Neural cell (in vitro differentiated cells): ENCODE data around the gene MB21D2. TPM values are rescaled to one million over a fixed set of nuclear protein-coding genes. Genes with fewer than 3 reads are reported as not detected.

ENCODE experiments used
- H2AFZ ChIP-seq: fragments of 200-600, 300-800 bp; sonication (generic), shearing (Covaris generic); 2 replicates; pipeline ENCODE4 v1.6.0; 2014; ENCODE audit warnings: low read depth, mild to moderate bottlenecking, antibody characterized with exemption, low read length, moderate library complexity
- H3F3A ChIP-seq: fragments of 200-600 bp; shearing (Covaris generic); 2 replicates; pipeline ENCODE4 v1.6.1; 2016; ENCODE audit warnings: mild to moderate bottlenecking, moderate library complexity, mixed read lengths, antibody characterized with exemption, low read length; ENCODE audit not compliant: insufficient read depth, poor library complexity, severe bottlenecking
- H3K27ac ChIP-seq: fragments of 200-600, 300-800 bp; sonication (generic), shearing (Covaris generic); 2 replicates; pipeline ENCODE4 v1.5.1; 2014; ENCODE audit warnings: mild to moderate bottlenecking, low read length, moderate library complexity
- H3K27me3 ChIP-seq: fragments of 300-800, 200-600 bp; sonication (generic), shearing (Covaris generic); 2 replicates; pipeline ENCODE4 v1.6.0; 2014; ENCODE audit warnings: mild to moderate bottlenecking, low read depth, low read length, moderate library complexity; ENCODE audit not compliant: insufficient read depth
- H3K36me3 ChIP-seq: fragments of 300-800, 200-600 bp; sonication (generic), shearing (Covaris generic); 2 replicates; pipeline ENCODE4 v1.5.1; 2014; ENCODE audit warnings: mild to moderate bottlenecking, antibody characterized with exemption, low read length, moderate library complexity; ENCODE audit not compliant: insufficient read depth
- H3K4me2 ChIP-seq: fragments of 300-800, 200-600 bp; sonication (generic), shearing (Covaris generic); 2 replicates; pipeline ENCODE4 v1.6.0; 2014; ENCODE audit warnings: mild to moderate bottlenecking, low read length
- H3K4me3 ChIP-seq: fragments of 300-800, 200-600 bp; sonication (generic), shearing (Covaris generic); 2 replicates; pipeline ENCODE4 v1.5.1; 2014; ENCODE audit warnings: mild to moderate bottlenecking, low read length, moderate library complexity
- H3K79me2 ChIP-seq: fragments of 200-600 bp; shearing (Covaris generic); replicated peaks from 2 replicates; pipeline ENCODE4 v1.6.0; 2014; ENCODE audit warnings: mild to moderate bottlenecking, low read length, moderate library complexity; ENCODE audit not compliant: insufficient read depth
- H3K9ac ChIP-seq: fragments of 300-800, 200-600 bp; sonication (generic), shearing (Covaris generic); 2 replicates; pipeline ENCODE4 v1.6.1; 2016; ENCODE audit warnings: mild to moderate bottlenecking, low read length, mixed read lengths
- H3K9me2 ChIP-seq: fragments of 200-600 bp; shearing (Covaris generic); 2 replicates; pipeline ENCODE4 v1.6.1; 2016; ENCODE audit warnings: mild to moderate bottlenecking, low read length, mixed read lengths; ENCODE audit not compliant: insufficient read depth
- H3K9me3 ChIP-seq: fragments of 200-600, 300-800 bp; sonication (generic), shearing (Covaris generic); 2 replicates; pipeline ENCODE4 v1.6.1; 2016; ENCODE audit warnings: mild to moderate bottlenecking, mixed run types, low read length, moderate library complexity, mixed read lengths
- H4K20me1 ChIP-seq: fragments of 200-600 bp; shearing (Covaris generic); 2 replicates; pipeline ENCODE4 v1.6.1; 2016; ENCODE audit warnings: mild to moderate bottlenecking, mixed run types; ENCODE audit not compliant: insufficient read depth
- CTCF ChIP-seq: fragments of 450-650 bp; IDR thresholded peaks from 2 replicates; pipeline ENCODE4 v1.5.1; 2014; ENCODE audit warnings: antibody characterized with exemption, mild to moderate bottlenecking, moderate library complexity; ENCODE audit not compliant: poor library complexity, severe bottlenecking
- EP300 ChIP-seq: fragments of 450-650 bp; conservative IDR thresholded peaks from 2 replicates; pipeline ENCODE4 v1.6.1; 2014; ENCODE audit warnings: antibody characterized with exemption, mild to moderate bottlenecking, moderate library complexity; ENCODE audit not compliant: poor library complexity, severe bottlenecking
- EZH2 ChIP-seq: fragments of 200-600, 300-800 bp; shearing (Covaris generic), sonication (generic); IDR thresholded peaks from 2 replicates; pipeline ENCODE4 v1.6.1; 2014; ENCODE audit warnings: antibody characterized with exemption, low read length, borderline replicate concordance, mild to moderate bottlenecking; ENCODE audit not compliant: insufficient read depth, poor library complexity, severe bottlenecking
- MXI1 ChIP-seq: fragments of 450-650 bp; conservative IDR thresholded peaks from 2 replicates; pipeline ENCODE4 v1.6.1; 2014; ENCODE audit warnings: antibody characterized with exemption, mild to moderate bottlenecking; ENCODE audit not compliant: poor library complexity, severe bottlenecking
- POLR2AphosphoS5 ChIP-seq: IDR thresholded peaks from 2 replicates; pipeline ENCODE4 v1.6.1; 2012
- RAD21 ChIP-seq: fragments of 450-650 bp; conservative IDR thresholded peaks from 2 replicates; pipeline ENCODE4 v1.6.1; 2014; ENCODE audit warnings: antibody characterized with exemption, mild to moderate bottlenecking, moderate library complexity
- REST ChIP-seq: IDR thresholded peaks from 2 replicates; pipeline ENCODE4 v1.6.1; 2012; ENCODE audit warnings: borderline replicate concordance
- SMC3 ChIP-seq: fragments of 450-650 bp; conservative IDR thresholded peaks from 2 replicates; pipeline ENCODE4 v1.6.1; 2014; ENCODE audit warnings: antibody characterized with exemption, mild to moderate bottlenecking, moderate library complexity; ENCODE audit not compliant: poor library complexity
- TAF1 ChIP-seq: IDR thresholded peaks from 2 replicates; pipeline ENCODE4 v1.6.1; 2012; ENCODE audit warnings: low read depth
- polyA plus RNA-seq: library from polyadenylated mRNA; depleted of rRNA; stranded (reverse); fragments of >200 nt; gene quantifications from 2 replicates; pipeline ENCODE4 v1.2.3, GENCODE V29; 2014

Gene MB21D2
- polyA plus RNA-seq, 1 donor from 2014 or later: 39.0 TPM

- H3K27ac ChIP-seq: no peak overlapping the region
- no peak overlapping the region for H2AFZ ChIP-seq
- H3F3A ChIP-seq: no peaks in the 10 kb centered on the region
- TF ChIP-seq CTCF (no peak), TAF1 (no peak), EP300 (no peak), POLR2AphosphoS5 (no peak), SMC3 (no peak), EZH2 (no peak), RAD21 (no peak), REST (no peak), MXI1 (no peak)
- no peak overlapping the region for H3K9ac ChIP-seq
- H3K9me2 ChIP-seq: no peaks in the 10 kb centered on the region
- H4K20me1 ChIP-seq: no peaks in the 10 kb centered on the region
- no peak overlapping the region for H3K4me2 ChIP-seq
- H3K79me2 ChIP-seq: peaks cover 5% of the 10 kb centered on the region
- H3K36me3 ChIP-seq: no peaks in the 10 kb centered on the region
- H3K4me3 ChIP-seq: no peak overlapping the region
- no peaks in the 10 kb centered on the region for H3K27me3 ChIP-seq
- H3K9me3 ChIP-seq: peaks cover 5% of the 10 kb centered on the region
Measured at GRCh38 chr3:192902549-192902948, 15.1 kb downstream of the MB21D2 start.

GRCh38 chr3:192901435-192901834 lies 16.2 kb downstream of the MB21D2 start:
- no peak overlapping the region for H3K4me3 ChIP-seq
- H3K9me3 ChIP-seq: peaks cover 5% of the 10 kb centered on the region
- H3K27me3 ChIP-seq: no peaks in the 10 kb centered on the region
- H3K27ac ChIP-seq: no peak overlapping the region
- H3F3A ChIP-seq: no peaks in the 10 kb centered on the region
- no peak overlapping the region for H2AFZ ChIP-seq
- H3K79me2 ChIP-seq: peaks cover 11% of the 10 kb centered on the region
- TF ChIP-seq POLR2AphosphoS5 (no peak), SMC3 (no peak)
- no peaks in the 10 kb centered on the region for H4K20me1 ChIP-seq
- H3K9me2 ChIP-seq: no peaks in the 10 kb centered on the region
- no peak overlapping the region for H3K4me2 ChIP-seq
- H3K36me3 ChIP-seq: no peaks in the 10 kb centered on the region
- no peak overlapping the region for H3K9ac ChIP-seq

- Histone ChIP-seq H3K9ac (no peak overlapping the region), H2AFZ (no peak overlapping the region), H3K4me2 (no peak overlapping the region), H3K4me3 (no peak overlapping the region), H3K27me3 (no peaks in the 10 kb centered on the region), H4K20me1 (no peaks in the 10 kb centered on the region), H3K9me2 (no peaks in the 10 kb centered on the region), H3K27ac (no peak overlapping the region), H3F3A (no peaks in the 10 kb centered on the region), H3K79me2 (peaks cover 11% of the 10 kb centered on the region), H3K36me3 (no peaks in the 10 kb centered on the region), H3K9me3 (peaks cover 5% of the 10 kb centered on the region)
- no peak for TF ChIP-seq EP300
- TF ChIP-seq CTCF: no peak
- TF ChIP-seq REST: no peak
- TF ChIP-seq TAF1: no peak
- no peak for TF ChIP-seq RAD21
- no peak for TF ChIP-seq MXI1
- no peak for TF ChIP-seq EZH2
- TF ChIP-seq POLR2AphosphoS5: no peak
- no peak for TF ChIP-seq SMC3
Measured at GRCh38 chr3:192899540-192899982, 18.1 kb downstream of the MB21D2 start.
